ENCODE data around the gene SLC2A1. TPM values are rescaled to one million over a fixed set of nuclear protein-coding genes. Genes with fewer than 3 reads are reported as not detected.

Gene SLC2A1
- total and polyA plus RNA-seq, 9 of the 15 experiments (the other 6 are each of a cell fraction or from before 2014, with no cell fraction given), result 12.6 to 153 (median 48.0) TPM

DNA sequence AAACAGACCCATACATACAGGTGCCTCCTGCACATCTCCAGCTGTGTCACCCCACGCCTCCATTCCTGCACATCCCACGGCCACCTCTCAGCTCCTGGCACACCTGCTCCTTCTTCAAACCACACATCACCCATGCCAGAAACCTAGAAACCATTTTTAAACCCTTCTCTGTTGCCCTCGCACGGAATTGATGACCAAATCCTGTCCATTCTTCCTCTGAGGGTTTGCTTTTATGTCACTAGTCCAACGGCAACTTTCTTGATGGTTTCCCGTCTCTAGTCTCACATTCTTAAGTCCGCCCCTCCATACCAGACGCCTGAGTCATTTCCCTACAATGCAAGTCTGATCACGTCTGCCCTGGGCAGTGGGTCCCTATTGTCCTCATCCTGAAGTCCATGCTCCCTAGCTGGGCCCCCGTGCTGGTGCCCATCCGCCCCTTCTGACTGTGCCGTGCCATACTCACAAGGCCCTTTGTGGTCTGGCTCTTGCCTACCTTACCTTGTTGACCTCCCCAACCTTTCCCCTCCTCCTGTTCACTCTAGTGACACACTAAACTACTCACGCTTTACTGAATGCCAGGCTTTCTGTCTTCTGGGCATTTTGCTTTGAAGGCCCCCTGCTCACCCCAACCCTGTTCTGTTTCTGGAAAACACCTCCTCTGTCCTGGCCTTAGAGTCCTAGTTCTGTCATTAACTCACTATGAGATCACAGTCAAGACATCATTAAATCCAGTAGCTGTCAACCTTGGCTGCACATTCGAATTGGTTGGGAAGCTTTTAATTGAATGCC lies 17.6 kb downstream of the SLC2A1 start (continued):
- TF ChIP-seq, protein P1, sequence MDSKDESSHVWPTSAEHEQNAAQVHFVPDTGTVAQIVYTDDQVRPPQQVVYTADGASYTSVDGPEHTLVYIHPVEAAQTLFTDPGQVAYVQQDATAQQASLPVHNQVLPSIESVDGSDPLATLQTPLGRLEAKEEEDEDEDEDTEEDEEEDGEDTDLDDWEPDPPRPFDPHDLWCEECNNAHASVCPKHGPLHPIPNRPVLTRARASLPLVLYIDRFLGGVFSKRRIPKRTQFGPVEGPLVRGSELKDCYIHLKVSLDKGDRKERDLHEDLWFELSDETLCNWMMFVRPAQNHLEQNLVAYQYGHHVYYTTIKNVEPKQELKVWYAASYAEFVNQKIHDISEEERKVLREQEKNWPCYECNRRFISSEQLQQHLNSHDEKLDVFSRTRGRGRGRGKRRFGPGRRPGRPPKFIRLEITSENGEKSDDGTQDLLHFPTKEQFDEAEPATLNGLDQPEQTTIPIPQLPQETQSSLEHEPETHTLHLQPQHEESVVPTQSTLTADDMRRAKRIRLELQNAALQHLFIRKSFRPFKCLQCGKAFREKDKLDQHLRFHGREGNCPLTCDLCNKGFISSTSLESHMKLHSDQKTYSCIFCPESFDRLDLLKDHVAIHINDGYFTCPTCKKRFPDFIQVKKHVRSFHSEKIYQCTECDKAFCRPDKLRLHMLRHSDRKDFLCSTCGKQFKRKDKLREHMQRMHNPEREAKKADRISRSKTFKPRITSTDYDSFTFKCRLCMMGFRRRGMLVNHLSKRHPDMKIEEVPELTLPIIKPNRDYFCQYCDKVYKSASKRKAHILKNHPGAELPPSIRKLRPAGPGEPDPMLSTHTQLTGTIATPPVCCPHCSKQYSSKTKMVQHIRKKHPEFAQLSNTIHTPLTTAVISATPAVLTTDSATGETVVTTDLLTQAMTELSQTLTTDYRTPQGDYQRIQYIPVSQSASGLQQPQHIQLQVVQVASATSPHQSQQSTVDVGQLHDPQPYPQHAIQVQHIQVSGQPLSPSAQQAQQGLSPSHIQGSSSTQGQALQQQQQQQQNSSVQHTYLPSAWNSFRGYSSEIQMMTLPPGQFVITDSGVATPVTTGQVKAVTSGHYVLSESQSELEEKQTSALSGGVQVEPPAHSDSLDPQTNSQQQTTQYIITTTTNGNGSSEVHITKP (IDR thresholded peaks at IDR 0.05; ENCODE audit: partially characterized antibody), result no peak
- TF ChIP-seq SRSF3 (IDR thresholded peaks at IDR 0.05; ENCODE audit: insufficient read depth, low read length) (no peak), FOS (IDR thresholded peaks at IDR 0.05; ENCODE audit: extremely low read depth, insufficient read length) (no peak), SMAD4 (CRISPR knock-in tag; conservative IDR thresholded peaks at IDR 0.05) (peak; percentile 54), NFIC (IDR thresholded peaks at IDR 0.05) (peak; percentile 21; the same call in 1 of the 2 replicates), DPF2 (IDR thresholded peaks at IDR 0.05) (no peak), NONO (IDR thresholded peaks at IDR 0.05; ENCODE audit: low read depth in 2 of 2, low read length in 1 of 2) (no peak), POLR2A (conservative IDR thresholded peaks at IDR 0.05) (peak; percentile 38; the same call in 1 of the 2 replicates), FOXM1 (IDR thresholded peaks at IDR 0.05; ENCODE audit: low read depth) (no peak), FOXM1 (CRISPR knock-in tag; IDR thresholded peaks at IDR 0.05; ENCODE audit: low read depth) (0 out of 2 replicates have a peak, but pooled peaks have one; percentile 39), MECOM (CRISPR knock-in tag; IDR thresholded peaks at IDR 0.05) (no peak), ZKSCAN3 (CRISPR knock-in tag; IDR thresholded peaks at IDR 0.05) (no peak), KLF6 (CRISPR knock-in tag; IDR thresholded peaks at IDR 0.05; ENCODE audit: borderline replicate concordance) (no peak), ZNF174 (CRISPR knock-in tag; IDR thresholded peaks at IDR 0.05) (no peak), POLR2AphosphoS2 (IDR thresholded peaks at IDR 0.05; ENCODE audit: low read length) (no peak), JUND (IDR thresholded peaks at IDR 0.05; ENCODE audit: borderline replicate concordance, low read depth, low read length) (peak; percentile 77), JUND (tag; IDR thresholded peaks at IDR 0.05; ENCODE audit: borderline replicate concordance, low read depth, low read length) (no peak), CC2D1A (IDR thresholded peaks at IDR 0.05) (no peak)
- TF ChIP-seq, protein P2, sequence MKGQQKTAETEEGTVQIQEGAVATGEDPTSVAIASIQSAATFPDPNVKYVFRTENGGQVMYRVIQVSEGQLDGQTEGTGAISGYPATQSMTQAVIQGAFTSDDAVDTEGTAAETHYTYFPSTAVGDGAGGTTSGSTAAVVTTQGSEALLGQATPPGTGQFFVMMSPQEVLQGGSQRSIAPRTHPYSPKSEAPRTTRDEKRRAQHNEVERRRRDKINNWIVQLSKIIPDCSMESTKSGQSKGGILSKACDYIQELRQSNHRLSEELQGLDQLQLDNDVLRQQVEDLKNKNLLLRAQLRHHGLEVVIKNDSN (CRISPR knock-in tag; IDR thresholded peaks at IDR 0.05), result no peak
- TF ChIP-seq, protein P3, sequence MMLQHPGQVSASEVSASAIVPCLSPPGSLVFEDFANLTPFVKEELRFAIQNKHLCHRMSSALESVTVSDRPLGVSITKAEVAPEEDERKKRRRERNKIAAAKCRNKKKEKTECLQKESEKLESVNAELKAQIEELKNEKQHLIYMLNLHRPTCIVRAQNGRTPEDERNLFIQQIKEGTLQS (IDR thresholded peaks at IDR 0.05), result peak; percentile 48
- TF ChIP-seq, protein P3 (CRISPR knock-in tag; conservative IDR thresholded peaks at IDR 0.05), result no peak
